ENCODE results near the gene REXO4.

DNA sequence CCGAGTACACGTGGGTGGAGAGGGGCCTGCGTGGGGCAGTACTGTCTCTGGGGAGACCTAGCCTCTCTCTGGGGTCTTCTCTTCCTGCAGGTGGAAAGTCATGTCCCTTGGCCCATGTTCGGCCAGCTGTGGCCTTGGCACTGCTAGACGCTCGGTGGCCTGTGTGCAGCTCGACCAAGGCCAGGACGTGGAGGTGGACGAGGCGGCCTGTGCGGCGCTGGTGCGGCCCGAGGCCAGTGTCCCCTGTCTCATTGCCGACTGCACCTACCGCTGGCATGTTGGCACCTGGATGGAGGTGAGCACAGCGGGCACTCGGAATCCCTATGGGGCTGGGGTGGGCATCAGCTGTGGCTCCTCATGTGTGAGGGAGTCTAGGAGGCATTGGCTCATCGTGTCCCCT, 36.5 kb upstream of the REXO4 start:
- TF ChIP-seq, protein P1, sequence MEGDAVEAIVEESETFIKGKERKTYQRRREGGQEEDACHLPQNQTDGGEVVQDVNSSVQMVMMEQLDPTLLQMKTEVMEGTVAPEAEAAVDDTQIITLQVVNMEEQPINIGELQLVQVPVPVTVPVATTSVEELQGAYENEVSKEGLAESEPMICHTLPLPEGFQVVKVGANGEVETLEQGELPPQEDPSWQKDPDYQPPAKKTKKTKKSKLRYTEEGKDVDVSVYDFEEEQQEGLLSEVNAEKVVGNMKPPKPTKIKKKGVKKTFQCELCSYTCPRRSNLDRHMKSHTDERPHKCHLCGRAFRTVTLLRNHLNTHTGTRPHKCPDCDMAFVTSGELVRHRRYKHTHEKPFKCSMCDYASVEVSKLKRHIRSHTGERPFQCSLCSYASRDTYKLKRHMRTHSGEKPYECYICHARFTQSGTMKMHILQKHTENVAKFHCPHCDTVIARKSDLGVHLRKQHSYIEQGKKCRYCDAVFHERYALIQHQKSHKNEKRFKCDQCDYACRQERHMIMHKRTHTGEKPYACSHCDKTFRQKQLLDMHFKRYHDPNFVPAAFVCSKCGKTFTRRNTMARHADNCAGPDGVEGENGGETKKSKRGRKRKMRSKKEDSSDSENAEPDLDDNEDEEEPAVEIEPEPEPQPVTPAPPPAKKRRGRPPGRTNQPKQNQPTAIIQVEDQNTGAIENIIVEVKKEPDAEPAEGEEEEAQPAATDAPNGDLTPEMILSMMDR (IDR thresholded peaks at IDR 0.05; ENCODE audit: low read depth, low read length) = no peak
- no peak for TF ChIP-seq POLR2A (IDR thresholded peaks at IDR 0.05; ENCODE audit: extremely low read depth, insufficient read length)
- TF ChIP-seq, protein P2, sequence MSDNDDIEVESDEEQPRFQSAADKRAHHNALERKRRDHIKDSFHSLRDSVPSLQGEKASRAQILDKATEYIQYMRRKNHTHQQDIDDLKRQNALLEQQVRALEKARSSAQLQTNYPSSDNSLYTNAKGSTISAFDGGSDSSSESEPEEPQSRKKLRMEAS (IDR thresholded peaks at IDR 0.05; ENCODE audit: low read depth, low read length) = no peak
